A549 (cell line): ENCODE results near the gene PSAPL1.

Experiments
- CEBPB ChIP-seq, 2 experiments: fragments of >200 bp in 1 of 2; sonication (Bioruptor Twin) in 1 of 2; formaldehyde crosslinking in 1 of 2; IDR thresholded peaks; 2 replicates each; pipeline ENCODE4 v1.6.1; 2012 to 2016
- EP300 ChIP-seq, 2 experiments: fragments of >200 bp; sonication (Bioruptor Twin); formaldehyde crosslinking; IDR thresholded peaks; 2 replicates in 1 of 2; 3 replicates in 1 of 2; pipeline ENCODE4 v1.6.1; 2016 to 2017
- POLR2A ChIP-seq: IDR thresholded peaks from 2 replicates; pipeline ENCODE4 v1.6.1; 2012; ENCODE audit warnings: mild to moderate bottlenecking, low read length
- REST ChIP-seq: fragments of 200-600 bp; sonication (generic); IDR thresholded peaks from 2 replicates; pipeline ENCODE4 v1.6.1; 2016; ENCODE audit warnings: antibody characterized with exemption, mild to moderate bottlenecking, moderate library complexity
- USF2 ChIP-seq: fragments of 450-650 bp; IDR thresholded peaks from 2 replicates; pipeline ENCODE4 v1.6.1; 2014; ENCODE audit warnings: antibody characterized with exemption
- ZSCAN20 ChIP-seq: fragments of 250-450 bp; sonication (Bioruptor Pico); IDR thresholded peaks from 2 replicates; pipeline ENCODE4 v1.8.0; 2022; ENCODE audit warnings: mild to moderate bottlenecking, moderate library complexity
- TF ChIP-seq, protein P1 (sequence below): fragments of >200 bp; sonication (Bioruptor Twin); formaldehyde crosslinking; IDR thresholded peaks from 3 replicates; pipeline ENCODE4 v1.5.1; 2016

- no peak for TF ChIP-seq REST
- TF ChIP-seq, protein P1, sequence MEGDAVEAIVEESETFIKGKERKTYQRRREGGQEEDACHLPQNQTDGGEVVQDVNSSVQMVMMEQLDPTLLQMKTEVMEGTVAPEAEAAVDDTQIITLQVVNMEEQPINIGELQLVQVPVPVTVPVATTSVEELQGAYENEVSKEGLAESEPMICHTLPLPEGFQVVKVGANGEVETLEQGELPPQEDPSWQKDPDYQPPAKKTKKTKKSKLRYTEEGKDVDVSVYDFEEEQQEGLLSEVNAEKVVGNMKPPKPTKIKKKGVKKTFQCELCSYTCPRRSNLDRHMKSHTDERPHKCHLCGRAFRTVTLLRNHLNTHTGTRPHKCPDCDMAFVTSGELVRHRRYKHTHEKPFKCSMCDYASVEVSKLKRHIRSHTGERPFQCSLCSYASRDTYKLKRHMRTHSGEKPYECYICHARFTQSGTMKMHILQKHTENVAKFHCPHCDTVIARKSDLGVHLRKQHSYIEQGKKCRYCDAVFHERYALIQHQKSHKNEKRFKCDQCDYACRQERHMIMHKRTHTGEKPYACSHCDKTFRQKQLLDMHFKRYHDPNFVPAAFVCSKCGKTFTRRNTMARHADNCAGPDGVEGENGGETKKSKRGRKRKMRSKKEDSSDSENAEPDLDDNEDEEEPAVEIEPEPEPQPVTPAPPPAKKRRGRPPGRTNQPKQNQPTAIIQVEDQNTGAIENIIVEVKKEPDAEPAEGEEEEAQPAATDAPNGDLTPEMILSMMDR = no peak
- no peak for TF ChIP-seq POLR2A
- TF ChIP-seq EP300 (IDR thresholded peaks at IDR 0.05) = no peak
- no peak for TF ChIP-seq ZSCAN20 (CRISPR knock-in tag)
- no peak for TF ChIP-seq CEBPB (IDR thresholded peaks at IDR 0.05)
- no peak for TF ChIP-seq USF2
Measured at GRCh38 chr4:7463566-7464258, 29.0 kb upstream of the PSAPL1 start.
